Keratinocyte (primary cell): ENCODE measurements around the gene WNT9B. TPM values are rescaled to one million over a fixed set of nuclear protein-coding genes. Genes with fewer than 3 reads are reported as not detected.

Experiments used
- DNase-seq: peaks from one replicate; pipeline ENCODE4 v3.0.0-alpha.2; 2011; ENCODE audit warnings: low read depth, missing footprints, low spot score
- FAIRE-seq: peaks from 2 replicates; lab custom pipeline; 2011; peaks lifted over from hg19 to GRCh38; lab: Jason Lieb, UNC
- H2AFZ ChIP-seq: 2 replicates; pipeline ENCODE4 v1.6.0; 2012; ENCODE audit warnings: low read length, control low read depth, inconsistent platforms; ENCODE audit not compliant: control insufficient read depth
- H3K27ac ChIP-seq: 2 replicates; pipeline ENCODE4 v1.5.1; 2011; ENCODE audit warnings: low read length; ENCODE audit not compliant: control insufficient read depth, insufficient read depth
- H3K27me3 ChIP-seq: 3 replicates; pipeline ENCODE4 v1.6.0; 2011; ENCODE audit warnings: low read length; ENCODE audit not compliant: control insufficient read depth, insufficient read depth; ENCODE audit errors: extremely low read depth
- H3K36me3 ChIP-seq, 2 experiments: 2 replicates in 1 of 2; 3 replicates in 1 of 2; pipeline ENCODE4 v1.5.1; 2011; ENCODE audit warnings: low read length in 2 of 2, mild to moderate bottlenecking in 1 of 2; ENCODE audit not compliant: control insufficient read depth in 2 of 2, insufficient read depth in 2 of 2; ENCODE audit errors: extremely low read depth in 1 of 2
- H3K4me1 ChIP-seq: 3 replicates; pipeline ENCODE4 v1.5.1; 2011; ENCODE audit warnings: low read length; ENCODE audit not compliant: control insufficient read depth, insufficient read depth; ENCODE audit errors: extremely low read depth
- H3K4me2 ChIP-seq: 3 replicates; pipeline ENCODE4 v1.6.0; 2011; ENCODE audit warnings: low read depth, low read length; ENCODE audit not compliant: control insufficient read depth, insufficient read depth; ENCODE audit errors: extremely low read depth
- H3K4me3 ChIP-seq, 3 experiments: fragments of 200-600 bp in 1 of 3; sonication (generic) in 1 of 3; 2 replicates in 2 of 3; 3 replicates in 1 of 3; pipeline ENCODE4 v1.5.1; 2011 to 2016; ENCODE audit warnings: low read length in 3 of 3, mild to moderate bottlenecking in 3 of 3, control low read depth in 2 of 3, inconsistent platforms in 1 of 3, low read depth in 1 of 3, mixed read lengths in 1 of 3, mixed run types in 1 of 3, moderate library complexity in 1 of 3; ENCODE audit not compliant: control insufficient read depth in 2 of 3, insufficient read depth in 2 of 3; ENCODE audit errors: extremely low read depth in 1 of 3
- H3K79me2 ChIP-seq: 2 replicates; pipeline ENCODE4 v1.6.0; 2012; ENCODE audit warnings: low read length; ENCODE audit not compliant: control insufficient read depth, insufficient read depth
- H3K9ac ChIP-seq: 3 replicates; pipeline ENCODE4 v1.6.0; 2011; ENCODE audit warnings: low read length; ENCODE audit not compliant: control insufficient read depth, insufficient read depth; ENCODE audit errors: extremely low read depth
- H3K9me1 ChIP-seq: 3 replicates; pipeline ENCODE4 v1.6.0; 2011; ENCODE audit warnings: low read length; ENCODE audit not compliant: control insufficient read depth, insufficient read depth; ENCODE audit errors: extremely low read depth
- H3K9me3 ChIP-seq: 2 replicates; pipeline ENCODE4 v1.5.1; 2012; ENCODE audit warnings: low read depth, low read length; ENCODE audit not compliant: control insufficient read depth
- H4K20me1 ChIP-seq: 3 replicates; pipeline ENCODE4 v1.6.0; 2011; ENCODE audit warnings: low read length; ENCODE audit not compliant: control insufficient read depth, insufficient read depth; ENCODE audit errors: extremely low read depth
- CTCF ChIP-seq, 3 experiments: IDR thresholded peaks in 1 of 3; conservative IDR thresholded peaks in 1 of 3; optimal IDR thresholded peaks in 1 of 3; 2 replicates in 2 of 3; 3 replicates in 1 of 3; pipeline versions ENCODE3 to v1.5.1; 2011; ENCODE audit warnings: low read length in 3 of 3, mild to moderate bottlenecking in 3 of 3, moderate library complexity in 2 of 3, control low read depth in 1 of 3, inconsistent platforms in 1 of 3; ENCODE audit not compliant: insufficient read depth in 2 of 3; ENCODE audit errors: extremely low read depth in 1 of 3
- EZH2 ChIP-seq: IDR thresholded peaks from one replicate; pipeline ENCODE4 v1.6.1; 2012; ENCODE audit warnings: inconsistent platforms, mild to moderate bottlenecking, low read length, moderate library complexity
- dilution Hi-C: fragments of 300-500 bp; cut with MboI; formaldehyde crosslinking; loops from one replicate; pipeline ENCODE4 v1.7.0; 2020; ENCODE audit warnings: low sequenced_read_pairs; ENCODE audit not compliant: extremely low pct_ligation_motif_present
- polyA plus RNA-seq, 5 experiments: library from polyadenylated mRNA; depleted of rRNA in 3 of 5; stranded (reverse) in 3 of 5; stranded (forward) in 1 of 5; unstranded in 1 of 5; fragments of >200 nt; gene quantifications; 1 replicate in 1 of 5; 2 replicates in 3 of 5; 3 replicates in 1 of 5; pipeline versions ENCODE4 v1.2.1 to v1.2.3, GENCODE V29; 2011 to 2012; ENCODE audit warnings: missing spikeins in 2 of 5, low read depth in 1 of 5, low replicate concordance in 1 of 5

The WNT9B gene
- polyA plus RNA-seq, 1 donor (not counting 4 experiments of a cell fraction or from before 2014, with no cell fraction given), result not detected

- no peak overlapping the region for H3K4me2 ChIP-seq
- H3K4me3 ChIP-seq, result no peak overlapping the region
- H3K79me2 ChIP-seq, result no peaks in the 10 kb centered on the region
- no peak overlapping the region for H2AFZ ChIP-seq
- H3K36me3 ChIP-seq, result no peaks in the 10 kb centered on the region
- dilution Hi-C loops, result no loop called here
- DNase-seq, result no peak
- H4K20me1 ChIP-seq, result no peaks in the 10 kb centered on the region
- no peak overlapping the region for H3K27ac ChIP-seq
- no peak for FAIRE-seq
- peaks cover 33% of the 10 kb centered on the region for H3K27me3 ChIP-seq
- H3K9me1 ChIP-seq, result no peaks in the 10 kb centered on the region
- no peaks in the 10 kb centered on the region for H3K9me3 ChIP-seq
- no peaks in the 10 kb centered on the region for H3K4me1 ChIP-seq
- H3K9ac ChIP-seq, result no peak overlapping the region
- TF ChIP-seq EZH2, result no peak
- TF ChIP-seq CTCF (optimal IDR thresholded peaks at IDR 0.05 in 1 of 3, IDR thresholded peaks at IDR 0.05 in 1 of 3, conservative IDR thresholded peaks at IDR 0.05 in 1 of 3; ENCODE audit: extremely low read depth in 1 of 3, insufficient read depth in 2 of 3, low read length in 3 of 3), result no peak
Observed at GRCh38 chr17:46894024-46894423, 42.6 kb downstream of the WNT9B start.

GRCh38 chr17:46894476-46895151 is 43.2 kb downstream of the WNT9B start:
- Histone ChIP-seq H3K9ac (no peak overlapping the region), H3K27me3 (peaks cover 28% of the 10 kb centered on the region), H2AFZ (no peak overlapping the region), H3K9me3 (no peaks in the 10 kb centered on the region), H3K79me2 (no peaks in the 10 kb centered on the region), H3K4me2 (no peak overlapping the region), H3K4me1 (no peaks in the 10 kb centered on the region), H3K4me3 (no peak overlapping the region), H3K9me1 (no peaks in the 10 kb centered on the region), H3K27ac (no peak overlapping the region), H3K36me3 (no peaks in the 10 kb centered on the region), H4K20me1 (no peaks in the 10 kb centered on the region)
- FAIRE-seq (no peak), DNase-seq (no peak)
- dilution Hi-C loops, result no loop called here
- TF ChIP-seq CTCF (optimal IDR thresholded peaks at IDR 0.05 in 1 of 3, IDR thresholded peaks at IDR 0.05 in 1 of 3, conservative IDR thresholded peaks at IDR 0.05 in 1 of 3; ENCODE audit: extremely low read depth in 1 of 3, insufficient read depth in 2 of 3, low read length in 3 of 3), result no peak
- TF ChIP-seq EZH2, result no peak
